Liver (tissue), 3 donors: ENCODE results near the gene CACNA1H.

Source experiments
- FOXA1 ChIP-seq: IDR thresholded peaks from 2 replicates; pipeline ENCODE4 v1.6.1; 2016; ENCODE audit warnings: antibody characterized with exemption
- GABPA ChIP-seq, 2 donors: IDR thresholded peaks in 1 of 2; conservative IDR thresholded peaks in 1 of 2; 2 replicates each; pipeline ENCODE4 v1.6.1; 2016; ENCODE audit warnings: antibody characterized with exemption in 2 of 2, mild to moderate bottlenecking in 1 of 2, moderate library complexity in 1 of 2
- RXRA ChIP-seq, 2 donors: IDR thresholded peaks; 2 replicates each; pipeline ENCODE4 v1.6.1; 2017 to 2018; ENCODE audit warnings: antibody characterized with exemption in 2 of 2, mild to moderate bottlenecking in 1 of 2
- SP1 ChIP-seq: IDR thresholded peaks from 2 replicates; pipeline ENCODE4 v1.6.1; 2018; ENCODE audit warnings: antibody characterized with exemption, mild to moderate bottlenecking
- TAF1 ChIP-seq: conservative IDR thresholded peaks from 2 replicates; pipeline ENCODE4 v1.6.1; 2016; ENCODE audit warnings: antibody characterized with exemption, mild to moderate bottlenecking
- YY1 ChIP-seq: IDR thresholded peaks from 2 replicates; pipeline ENCODE4 v1.6.1; 2016; ENCODE audit warnings: antibody characterized with exemption, mild to moderate bottlenecking
- TF ChIP-seq, protein P1 (sequence below): fragments of 150-350 bp; IDR thresholded peaks from 2 replicates; pipeline ENCODE4 v1.5.1; 2017; ENCODE audit warnings: improper control_type of control experiment, low read depth, low read length; ENCODE audit not compliant: missing input control
- TF ChIP-seq, protein P2 (sequence below): IDR thresholded peaks from 2 replicates; pipeline ENCODE4 v1.6.1; 2016; ENCODE audit warnings: antibody characterized with exemption, mild to moderate bottlenecking
- TF ChIP-seq, protein P3 (sequence below): IDR thresholded peaks from 2 replicates; pipeline ENCODE4 v1.6.1; 2016; ENCODE audit warnings: antibody characterized with exemption
- donor health status: healthy.
- donor health status: healthy.

DNA sequence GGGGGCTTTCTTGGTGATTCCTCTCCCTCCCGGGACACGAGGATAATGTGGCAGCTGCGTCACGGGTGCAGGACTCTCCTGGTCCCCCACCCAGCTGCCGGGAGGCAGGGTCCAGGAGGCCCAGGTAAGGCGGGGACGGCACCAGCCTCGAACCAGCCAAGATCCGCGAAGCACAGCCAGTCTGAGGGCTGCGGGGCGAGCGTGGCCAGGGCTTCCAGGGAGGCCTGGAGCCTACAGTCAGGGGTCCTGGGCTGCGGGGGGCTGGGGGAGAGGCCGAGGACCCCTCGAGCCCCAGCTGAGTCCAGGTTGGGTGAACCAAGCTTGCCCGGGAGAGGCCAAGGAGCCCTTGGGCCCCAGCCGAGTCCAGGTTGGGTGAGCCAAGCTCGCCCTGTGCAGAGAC, 112.9 kb downstream of the CACNA1H start:
- TF ChIP-seq, protein P1, sequence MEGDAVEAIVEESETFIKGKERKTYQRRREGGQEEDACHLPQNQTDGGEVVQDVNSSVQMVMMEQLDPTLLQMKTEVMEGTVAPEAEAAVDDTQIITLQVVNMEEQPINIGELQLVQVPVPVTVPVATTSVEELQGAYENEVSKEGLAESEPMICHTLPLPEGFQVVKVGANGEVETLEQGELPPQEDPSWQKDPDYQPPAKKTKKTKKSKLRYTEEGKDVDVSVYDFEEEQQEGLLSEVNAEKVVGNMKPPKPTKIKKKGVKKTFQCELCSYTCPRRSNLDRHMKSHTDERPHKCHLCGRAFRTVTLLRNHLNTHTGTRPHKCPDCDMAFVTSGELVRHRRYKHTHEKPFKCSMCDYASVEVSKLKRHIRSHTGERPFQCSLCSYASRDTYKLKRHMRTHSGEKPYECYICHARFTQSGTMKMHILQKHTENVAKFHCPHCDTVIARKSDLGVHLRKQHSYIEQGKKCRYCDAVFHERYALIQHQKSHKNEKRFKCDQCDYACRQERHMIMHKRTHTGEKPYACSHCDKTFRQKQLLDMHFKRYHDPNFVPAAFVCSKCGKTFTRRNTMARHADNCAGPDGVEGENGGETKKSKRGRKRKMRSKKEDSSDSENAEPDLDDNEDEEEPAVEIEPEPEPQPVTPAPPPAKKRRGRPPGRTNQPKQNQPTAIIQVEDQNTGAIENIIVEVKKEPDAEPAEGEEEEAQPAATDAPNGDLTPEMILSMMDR, result no peak
- TF ChIP-seq, protein P2, sequence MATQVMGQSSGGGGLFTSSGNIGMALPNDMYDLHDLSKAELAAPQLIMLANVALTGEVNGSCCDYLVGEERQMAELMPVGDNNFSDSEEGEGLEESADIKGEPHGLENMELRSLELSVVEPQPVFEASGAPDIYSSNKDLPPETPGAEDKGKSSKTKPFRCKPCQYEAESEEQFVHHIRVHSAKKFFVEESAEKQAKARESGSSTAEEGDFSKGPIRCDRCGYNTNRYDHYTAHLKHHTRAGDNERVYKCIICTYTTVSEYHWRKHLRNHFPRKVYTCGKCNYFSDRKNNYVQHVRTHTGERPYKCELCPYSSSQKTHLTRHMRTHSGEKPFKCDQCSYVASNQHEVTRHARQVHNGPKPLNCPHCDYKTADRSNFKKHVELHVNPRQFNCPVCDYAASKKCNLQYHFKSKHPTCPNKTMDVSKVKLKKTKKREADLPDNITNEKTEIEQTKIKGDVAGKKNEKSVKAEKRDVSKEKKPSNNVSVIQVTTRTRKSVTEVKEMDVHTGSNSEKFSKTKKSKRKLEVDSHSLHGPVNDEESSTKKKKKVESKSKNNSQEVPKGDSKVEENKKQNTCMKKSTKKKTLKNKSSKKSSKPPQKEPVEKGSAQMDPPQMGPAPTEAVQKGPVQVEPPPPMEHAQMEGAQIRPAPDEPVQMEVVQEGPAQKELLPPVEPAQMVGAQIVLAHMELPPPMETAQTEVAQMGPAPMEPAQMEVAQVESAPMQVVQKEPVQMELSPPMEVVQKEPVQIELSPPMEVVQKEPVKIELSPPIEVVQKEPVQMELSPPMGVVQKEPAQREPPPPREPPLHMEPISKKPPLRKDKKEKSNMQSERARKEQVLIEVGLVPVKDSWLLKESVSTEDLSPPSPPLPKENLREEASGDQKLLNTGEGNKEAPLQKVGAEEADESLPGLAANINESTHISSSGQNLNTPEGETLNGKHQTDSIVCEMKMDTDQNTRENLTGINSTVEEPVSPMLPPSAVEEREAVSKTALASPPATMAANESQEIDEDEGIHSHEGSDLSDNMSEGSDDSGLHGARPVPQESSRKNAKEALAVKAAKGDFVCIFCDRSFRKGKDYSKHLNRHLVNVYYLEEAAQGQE, result no peak
- TF ChIP-seq, protein P3, sequence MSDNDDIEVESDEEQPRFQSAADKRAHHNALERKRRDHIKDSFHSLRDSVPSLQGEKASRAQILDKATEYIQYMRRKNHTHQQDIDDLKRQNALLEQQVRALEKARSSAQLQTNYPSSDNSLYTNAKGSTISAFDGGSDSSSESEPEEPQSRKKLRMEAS, result no peak
- no peak for TF ChIP-seq FOXA1
- no peak for TF ChIP-seq GABPA (IDR thresholded peaks at IDR 0.05 in 1 of 2, conservative IDR thresholded peaks at IDR 0.05 in 1 of 2)
- TF ChIP-seq YY1, result no peak
- TF ChIP-seq RXRA (IDR thresholded peaks at IDR 0.05), result no peak
- TF ChIP-seq SP1, result no peak
- no peak for TF ChIP-seq TAF1
